Neuronal stem cell (in vitro differentiated cells): ENCODE results near the gene HS6ST3.

Experiments used
- DNase-seq: peaks from one replicate; pipeline ENCODE4 v3.0.0-alpha.2; 2013; ENCODE audit warnings: low spot score
- H2AFZ ChIP-seq: one replicate; pipeline ENCODE4 v1.6.1; 2013; ENCODE audit warnings: mild to moderate bottlenecking, low read length, inconsistent platforms
- H2AK5ac ChIP-seq: 2 replicates; pipeline ENCODE4 v1.6.1; 2013; ENCODE audit warnings: low read depth, mild to moderate bottlenecking, inconsistent platforms, low read length, moderate library complexity, mixed read lengths
- H2BK120ac ChIP-seq: 2 replicates; pipeline ENCODE4 v1.6.1; 2013; ENCODE audit warnings: low read depth, mild to moderate bottlenecking, inconsistent platforms, low read length, moderate library complexity, mixed read lengths
- H2BK12ac ChIP-seq: one replicate; pipeline ENCODE4 v1.6.1; 2013; ENCODE audit warnings: low read length, inconsistent platforms
- H2BK15ac ChIP-seq: 2 replicates; pipeline ENCODE4 v1.6.1; 2013; ENCODE audit warnings: mild to moderate bottlenecking, low read length, inconsistent platforms, mixed read lengths
- H2BK5ac ChIP-seq: one replicate; pipeline ENCODE4 v1.6.1; 2013; ENCODE audit warnings: inconsistent platforms, mild to moderate bottlenecking, low read length, moderate library complexity
- H3K14ac ChIP-seq: one replicate; pipeline ENCODE4 v1.6.1; 2013; ENCODE audit warnings: low read length, inconsistent platforms
- H3K18ac ChIP-seq: 2 replicates; pipeline ENCODE4 v1.6.1; 2013; ENCODE audit warnings: low read length, inconsistent platforms
- H3K23ac ChIP-seq: 2 replicates; pipeline ENCODE4 v1.6.1; 2013; ENCODE audit warnings: low read depth, mild to moderate bottlenecking, mixed read lengths, low read length, inconsistent platforms; ENCODE audit not compliant: poor library complexity
- H3K27ac ChIP-seq: replicated peaks from 3 replicates; pipeline ENCODE4 v1.5.1; 2013; ENCODE audit warnings: low read length, inconsistent platforms
- H3K27me3 ChIP-seq, 3 experiments: 2 replicates each; pipeline ENCODE4 v1.6.1; 2013; ENCODE audit warnings: low read length in 3 of 3, mild to moderate bottlenecking in 2 of 3, inconsistent platforms in 1 of 3, low read depth in 1 of 3, mixed read lengths in 1 of 3, moderate library complexity in 1 of 3; ENCODE audit not compliant: control insufficient read depth in 3 of 3, insufficient read depth in 3 of 3
- H3K36me3 ChIP-seq, 2 donors: replicated peaks in 1 of 2; 2 replicates each; pipeline ENCODE4 v1.6.1; 2013; ENCODE audit warnings: low read length in 2 of 2; ENCODE audit not compliant: control insufficient read depth in 2 of 2, insufficient read depth in 2 of 2
- H3K4ac ChIP-seq: 2 replicates; pipeline ENCODE4 v1.6.1; 2013; ENCODE audit warnings: inconsistent platforms, mild to moderate bottlenecking, low read length, moderate library complexity
- H3K4me1 ChIP-seq, 2 donors: 1 replicate in 1 of 2; 2 replicates in 1 of 2; pipeline ENCODE4 v1.6.1; 2013; ENCODE audit warnings: low read length in 2 of 2, low read depth in 1 of 2; ENCODE audit not compliant: control insufficient read depth in 2 of 2, insufficient read depth in 1 of 2
- H3K4me2 ChIP-seq: one replicate; pipeline ENCODE4 v1.6.1; 2013; ENCODE audit warnings: mild to moderate bottlenecking, low read length, inconsistent platforms; ENCODE audit not compliant: insufficient read depth, poor library complexity, severe bottlenecking
- H3K4me3 ChIP-seq, 2 donors: 2 replicates each; pipeline ENCODE4 v1.5.1; 2013; ENCODE audit warnings: low read length in 2 of 2, mild to moderate bottlenecking in 2 of 2, inconsistent platforms in 1 of 2, moderate library complexity in 1 of 2
- H3K79me1 ChIP-seq: one replicate; pipeline ENCODE4 v1.6.1; 2013; ENCODE audit warnings: low read depth, mild to moderate bottlenecking, inconsistent platforms, low read length, moderate library complexity
- H3K9ac ChIP-seq: one replicate; pipeline ENCODE4 v1.6.1; 2013; ENCODE audit warnings: mild to moderate bottlenecking, low read depth, low read length, inconsistent platforms; ENCODE audit not compliant: poor library complexity
- H3K9me3 ChIP-seq, 2 donors: replicated peaks in 1 of 2; 2 replicates each; pipeline versions ENCODE3 to v1.6.1; 2013; ENCODE audit warnings: low read length in 2 of 2, mild to moderate bottlenecking in 2 of 2, inconsistent platforms in 1 of 2, low read depth in 1 of 2, mixed read lengths in 1 of 2, moderate library complexity in 1 of 2; ENCODE audit not compliant: control insufficient read depth in 2 of 2, insufficient read depth in 1 of 2
- H4K8ac ChIP-seq: one replicate; pipeline ENCODE4 v1.6.1; 2013; ENCODE audit warnings: low read depth, mild to moderate bottlenecking, inconsistent platforms, low read length, moderate library complexity
- H4K91ac ChIP-seq: one replicate; pipeline ENCODE4 v1.6.1; 2013; ENCODE audit warnings: low read length, low read depth, mild to moderate bottlenecking, inconsistent platforms; ENCODE audit not compliant: poor library complexity
- WGBS, 2 donors: extraction: QIAGEN DNeasy Blood & Tissue Kit; methylation state at CpG; one replicate each; pipeline ENCODE4 v1.1.7; 2013; ENCODE audit warnings: missing lambda C conversion rate in 2 of 2, mixed read lengths in 1 of 2; ENCODE audit not compliant: insufficient read length in 2 of 2, insufficient replicate concordance in 1 of 2; ENCODE audit errors: extremely low coverage in 2 of 2; 5-methylcytosine and 5-hydroxymethylcytosine counted together

The HS6ST3 gene

DNA sequence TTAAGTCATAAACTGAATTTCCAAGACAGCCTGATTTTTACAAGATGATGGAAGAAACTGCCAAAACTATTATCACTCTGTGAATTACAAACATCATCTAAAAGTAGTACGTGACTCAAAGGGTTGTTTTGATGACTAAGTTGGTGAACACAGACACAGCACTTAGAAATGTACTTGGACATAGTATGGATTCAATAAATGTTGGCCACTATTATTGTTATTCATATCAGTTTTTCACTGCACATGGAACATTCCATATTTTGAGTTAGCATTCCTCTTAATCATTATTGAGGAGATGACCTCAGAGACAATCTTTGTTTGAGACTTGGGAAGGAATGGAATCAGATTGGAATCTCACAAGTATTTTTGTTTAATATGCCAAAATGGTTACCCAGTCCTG is 731.5 kb downstream of the HS6ST3 start:
- H3K4me3 ChIP-seq, result no peak overlapping the region
- no peak overlapping the region for H2AK5ac ChIP-seq
- no CpG with 5 or more reads among the region's 1 CpG for WGBS, 2 donors
- H2BK5ac ChIP-seq, result no peak overlapping the region
- no peak overlapping the region for H3K4me2 ChIP-seq
- H2BK12ac ChIP-seq, result no peak overlapping the region
- no peak overlapping the region for H4K8ac ChIP-seq
- no peak overlapping the region for H3K9ac ChIP-seq
- DNase-seq, result no peak
- no peak overlapping the region for H4K91ac ChIP-seq
- no peak overlapping the region for H3K27ac ChIP-seq
- H3K18ac ChIP-seq, result no peak overlapping the region
- no peaks in the 10 kb centered on the region for H3K27me3 ChIP-seq
- no peak overlapping the region for H2AFZ ChIP-seq
- no peaks in the 10 kb centered on the region for H3K36me3 ChIP-seq
- H3K79me1 ChIP-seq, result no peaks in the 10 kb centered on the region
- H3K4me1 ChIP-seq, result peaks cover 0 to 5% of the 10 kb centered on the region in 2 donors
- no peak overlapping the region for H2BK120ac ChIP-seq
- no peak overlapping the region for H3K4ac ChIP-seq
- H3K14ac ChIP-seq, result no peak overlapping the region
- no peak overlapping the region for H2BK15ac ChIP-seq
- no peak overlapping the region for H3K23ac ChIP-seq
- no peaks in the 10 kb centered on the region for H3K9me3 ChIP-seq

DNA sequence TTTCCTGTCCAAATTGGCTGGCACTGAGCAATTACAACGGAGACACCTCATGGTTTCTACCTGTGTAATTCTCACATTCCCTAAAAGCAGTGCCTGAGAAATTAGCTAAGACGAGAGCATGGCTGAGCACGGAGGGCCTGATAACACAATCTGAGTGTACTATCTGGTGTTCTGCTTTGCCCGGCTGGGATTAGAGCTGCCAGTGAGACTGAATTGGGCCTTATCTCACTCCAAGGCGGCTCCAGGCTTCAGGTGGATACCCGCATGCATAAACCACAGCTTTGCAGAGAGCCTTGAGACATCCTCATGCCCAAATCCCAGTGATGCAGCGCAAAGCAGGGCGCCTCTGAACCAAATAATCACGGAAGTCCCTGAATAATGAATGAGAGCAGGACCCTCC is 732.1 kb downstream of the HS6ST3 start:
- H3K4me3 ChIP-seq, result no peak overlapping the region
- H2AK5ac ChIP-seq, result no peak overlapping the region
- no peak for DNase-seq
- H3K4ac ChIP-seq, result no peak overlapping the region
- WGBS, 2 donors, result no CpG with 5 or more reads among the region's 9 CpGs
- H2BK5ac ChIP-seq, result no peak overlapping the region
- no peak overlapping the region for H2BK15ac ChIP-seq
- no peaks in the 10 kb centered on the region for H3K27me3 ChIP-seq
- H3K27ac ChIP-seq, result no peak overlapping the region
- no peak overlapping the region for H3K9ac ChIP-seq
- H3K4me1 ChIP-seq, result peaks cover 0 to under 1% of the 10 kb centered on the region in 2 donors
- no peaks in the 10 kb centered on the region for H3K36me3 ChIP-seq
- no peak overlapping the region for H2BK12ac ChIP-seq
- H2BK120ac ChIP-seq, result no peak overlapping the region
- H3K23ac ChIP-seq, result no peak overlapping the region
- H4K91ac ChIP-seq, result no peak overlapping the region
- no peak overlapping the region for H4K8ac ChIP-seq
- no peaks in the 10 kb centered on the region for H3K9me3 ChIP-seq
- H3K14ac ChIP-seq, result no peak overlapping the region
- H3K4me2 ChIP-seq, result no peak overlapping the region
- peak overlapping the region; percentile 68 for H3K18ac ChIP-seq
- H2AFZ ChIP-seq, result no peak overlapping the region
- no peaks in the 10 kb centered on the region for H3K79me1 ChIP-seq

DNA sequence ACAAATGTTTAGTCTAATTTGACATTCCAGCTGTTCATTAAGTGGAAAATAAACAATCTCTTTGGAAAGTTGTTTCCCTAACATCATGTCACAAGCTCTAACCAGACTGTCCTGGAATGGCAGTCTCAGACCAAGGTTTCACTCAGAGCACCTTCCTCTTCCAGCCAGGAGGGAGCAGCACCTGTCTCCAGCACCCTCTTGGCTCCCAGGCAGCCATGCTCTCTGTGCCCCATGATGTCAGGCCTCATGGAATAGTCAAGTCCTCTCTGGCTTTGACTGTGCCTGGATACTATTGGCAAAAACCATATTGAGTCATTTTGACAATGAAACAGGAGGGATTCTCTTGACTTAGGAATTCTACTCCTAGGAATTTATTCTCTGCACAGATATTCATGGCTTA is 733.0 kb downstream of the HS6ST3 start:
- H3K4me3 ChIP-seq, result no peak overlapping the region
- H2BK15ac ChIP-seq, result no peak overlapping the region
- H3K4ac ChIP-seq, result no peak overlapping the region
- no peak overlapping the region for H2BK12ac ChIP-seq
- no peaks in the 10 kb centered on the region for H3K79me1 ChIP-seq
- H3K9ac ChIP-seq, result no peak overlapping the region
- no peak overlapping the region for H4K91ac ChIP-seq
- DNase-seq, result no peak
- no peak overlapping the region for H2BK5ac ChIP-seq
- no peak overlapping the region for H2AK5ac ChIP-seq
- H2AFZ ChIP-seq, result no peak overlapping the region
- H3K14ac ChIP-seq, result no peak overlapping the region
- H3K18ac ChIP-seq, result no peak overlapping the region
- H3K4me2 ChIP-seq, result no peak overlapping the region
- no peaks in the 10 kb centered on the region for H3K36me3 ChIP-seq
- H3K9me3 ChIP-seq, result no peaks in the 10 kb centered on the region
- no peak overlapping the region for H4K8ac ChIP-seq
- no peaks in the 10 kb centered on the region for H3K27me3 ChIP-seq
- H2BK120ac ChIP-seq, result no peak overlapping the region
- no peaks in the 10 kb centered on the region for H3K4me1 ChIP-seq
- no peak overlapping the region for H3K27ac ChIP-seq
- no peak overlapping the region for H3K23ac ChIP-seq

DNA sequence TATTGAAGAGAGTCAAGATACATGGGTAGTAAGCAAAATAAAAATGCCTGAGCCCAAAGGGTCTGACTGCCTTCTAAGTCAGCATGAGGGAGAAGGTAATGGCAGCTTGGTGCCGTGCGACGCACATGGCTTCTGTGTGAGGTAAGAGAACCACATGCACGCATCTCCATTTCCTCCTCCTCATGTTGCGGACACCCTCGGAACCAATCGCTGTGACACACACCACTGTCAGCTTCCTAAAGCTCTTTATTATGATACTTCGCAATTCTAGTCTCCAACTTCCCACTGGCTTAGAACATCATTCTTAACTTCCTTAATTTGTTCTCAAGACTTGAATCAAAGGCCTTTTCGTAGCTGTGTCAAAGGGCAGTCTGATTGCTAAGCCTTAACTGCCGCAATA is 734.2 kb downstream of the HS6ST3 start:
- H3K4ac ChIP-seq, result no peak overlapping the region
- H3K27me3 ChIP-seq, result no peaks in the 10 kb centered on the region
- H3K18ac ChIP-seq, result peak overlapping the region; percentile 53
- H4K8ac ChIP-seq, result no peak overlapping the region
- H2BK15ac ChIP-seq, result no peak overlapping the region
- no peak overlapping the region for H4K91ac ChIP-seq
- H3K79me1 ChIP-seq, result no peaks in the 10 kb centered on the region
- no peaks in the 10 kb centered on the region for H3K9me3 ChIP-seq
- no peak overlapping the region for H2AFZ ChIP-seq
- no peak overlapping the region for H2BK12ac ChIP-seq
- H3K36me3 ChIP-seq, result no peaks in the 10 kb centered on the region
- H3K27ac ChIP-seq, result no peak overlapping the region
- DNase-seq, result no peak
- no peaks in the 10 kb centered on the region for H3K4me1 ChIP-seq
- no peak overlapping the region for H3K9ac ChIP-seq
- no peak overlapping the region for H2BK120ac ChIP-seq
- no peak overlapping the region for H2BK5ac ChIP-seq
- no CpG with 5 or more reads among the region's 10 CpGs for WGBS, 2 donors
- no peak overlapping the region for H3K4me3 ChIP-seq
- no peak overlapping the region for H2AK5ac ChIP-seq
- H3K14ac ChIP-seq, result no peak overlapping the region
- H3K4me2 ChIP-seq, result no peak overlapping the region
- H3K23ac ChIP-seq, result no peak overlapping the region
